Measurements from ENCODE around the gene PRAMEF1.
"Not testable (repeated sequence)": the region's sequence is repeated elsewhere in the genome, so short reads cannot be mapped to it uniquely, and the experiment has no call there.

PRAMEF1 gene

DNA sequence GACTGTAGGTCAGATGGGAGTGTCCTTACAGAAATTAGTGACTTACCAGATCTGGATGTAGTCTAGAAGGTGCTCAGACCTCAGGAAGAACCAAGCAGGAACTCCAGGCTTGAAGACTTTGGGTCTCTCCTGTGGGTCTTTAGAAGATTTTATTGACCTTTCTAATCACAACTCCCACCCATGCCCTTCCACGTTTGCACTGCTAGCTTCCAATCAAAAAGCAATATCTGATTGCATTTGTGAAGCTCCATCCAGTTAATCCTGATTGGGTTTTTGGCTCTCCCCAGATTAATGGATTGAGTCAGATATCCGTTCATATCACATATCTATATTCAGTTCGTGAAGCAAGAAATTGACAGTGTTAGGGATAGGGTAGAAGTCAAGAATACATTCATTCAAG is 40.1 kb downstream of the PRAMEF1 start, which contains the start of gene PRAMEF11:
PRAMEF11 (minus strand) TSS at position 101 of the 400 bp plus-strand sequence. CDS start 2,621 bp downstream, outside the sequence.
- H3K36me3 ChIP-seq (ENCODE audit: control insufficient read depth in 4 of 4, insufficient read depth in 4 of 4, low read length in 3 of 4); H3K4me3 ChIP-seq (ENCODE audit: control insufficient read depth in 1 of 7, extremely low read depth in 1 of 7, insufficient read depth in 4 of 7, low read depth in 2 of 7, low read length in 6 of 7); CTCF ChIA-PET; H3K27me3 ChIP-seq (replicated peaks in 2 of 5; ENCODE audit: control insufficient read depth in 4 of 5, insufficient read depth in 5 of 5, low read length in 4 of 5); H3K27ac ChIP-seq (ENCODE audit: insufficient read depth in 1 of 2, low read depth in 1 of 2, low read length in 2 of 2, poor library complexity in 1 of 2, severe bottlenecking in 2 of 2); H3K9me3 ChIP-seq (ENCODE audit: control extremely low read depth in 1 of 5, control insufficient read depth in 4 of 5, insufficient read depth in 2 of 5, low read depth in 1 of 5, low read length in 4 of 5); H3K4me1 ChIP-seq (ENCODE audit: control extremely low read depth in 1 of 4, control insufficient read depth in 4 of 4, insufficient read depth in 4 of 4, low read length in 3 of 4); POLR2A ChIA-PET; DNase-seq: not testable (repeated sequence)
- 67% methylated on average over 1 of the region's 3 CpGs for WGBS (ENCODE audit: insufficient coverage)

DNA sequence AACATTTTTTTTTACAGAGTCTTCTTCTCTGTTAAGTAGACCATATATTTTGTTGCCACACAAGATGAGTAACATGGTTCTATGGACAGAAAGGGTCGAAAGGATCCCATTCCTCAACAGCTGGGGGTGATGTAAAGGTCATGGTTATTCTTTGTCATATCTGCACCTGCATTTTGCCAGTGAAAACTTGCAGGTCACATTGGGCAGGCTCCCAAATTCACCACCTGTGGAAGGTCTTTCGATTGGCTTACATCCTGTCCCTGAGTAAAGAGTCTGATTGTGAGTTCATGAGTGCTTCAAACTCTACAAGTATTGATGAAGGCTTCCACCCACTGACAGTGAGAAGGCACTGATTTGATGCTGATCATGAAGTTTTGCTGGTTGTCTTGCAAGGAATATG is 42.1 kb downstream of the PRAMEF1 start:
- H3K4me1 ChIP-seq (ENCODE audit: control extremely low read depth in 1 of 4, control insufficient read depth in 4 of 4, insufficient read depth in 4 of 4, low read length in 3 of 4); H3K36me3 ChIP-seq (ENCODE audit: control insufficient read depth in 4 of 4, insufficient read depth in 4 of 4, low read length in 3 of 4); H3K9me3 ChIP-seq (ENCODE audit: control extremely low read depth in 1 of 5, control insufficient read depth in 4 of 5, insufficient read depth in 2 of 5, low read depth in 1 of 5, low read length in 4 of 5); H3K4me3 ChIP-seq (ENCODE audit: control insufficient read depth in 1 of 7, extremely low read depth in 1 of 7, insufficient read depth in 4 of 7, low read depth in 2 of 7, low read length in 6 of 7); POLR2A ChIA-PET; DNase-seq; CTCF ChIA-PET; H3K27ac ChIP-seq (ENCODE audit: insufficient read depth in 1 of 2, low read depth in 1 of 2, low read length in 2 of 2, poor library complexity in 1 of 2, severe bottlenecking in 2 of 2); H3K27me3 ChIP-seq (replicated peaks in 2 of 5; ENCODE audit: control insufficient read depth in 4 of 5, insufficient read depth in 5 of 5, low read length in 4 of 5): not testable (repeated sequence)
- WGBS (ENCODE audit: insufficient coverage), result no CpG with 5 or more reads among the region's 2 CpGs
